ENCODE data around the gene MLLT3. TPM values are rescaled to one million over a fixed set of nuclear protein-coding genes. Genes with fewer than 3 reads are reported as not detected.

The MLLT3 gene
- total RNA-seq, 1 donor from 2014 or later: 26.5 TPM

GRCh38 chr9:20294046-20294750 lies 328.1 kb downstream of the MLLT3 start:
- Mint-ChIP-seq H3K36me3 (ENCODE audit: low read depth) (peaks cover 2% of the 10 kb centered on the region), H3K27ac (no peak overlapping the region), H3K4me1 (peaks cover 5% of the 10 kb centered on the region), H3K27me3 (no peaks in the 10 kb centered on the region), H3K4me3 (no peak overlapping the region), H3K9me3 (peaks cover 31% of the 10 kb centered on the region)
- intact Hi-C loops (cut with micrococcal nuclease): no loop called here
- no peak for DNase-seq

DNA sequence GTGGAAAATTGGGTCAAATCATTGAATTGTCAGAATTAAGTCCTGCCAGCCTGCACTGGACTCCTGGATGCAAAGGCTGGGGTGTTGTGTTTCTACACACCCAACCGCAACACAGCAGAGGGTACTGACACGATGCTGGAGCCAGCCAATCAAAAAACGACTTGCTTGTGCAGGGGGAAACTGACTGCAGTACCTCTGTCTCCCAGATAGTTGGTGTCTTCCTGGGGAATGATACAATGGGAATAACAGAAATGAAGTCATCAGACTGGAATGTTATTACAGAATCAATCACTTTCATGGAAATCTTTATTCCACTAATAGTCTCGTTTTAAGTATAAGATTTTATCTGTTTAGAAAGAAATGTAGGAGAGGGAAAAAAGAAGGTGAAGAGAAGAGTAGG lies 330.3 kb downstream of the MLLT3 start:
- intact Hi-C loops (cut with micrococcal nuclease): no loop called here
- H3K4me3 Mint-ChIP-seq: no peak overlapping the region
- no peak overlapping the region for H3K27ac Mint-ChIP-seq
- DNase-seq: no peak
- H3K36me3 Mint-ChIP-seq (ENCODE audit: low read depth): peaks cover 2% of the 10 kb centered on the region
- peaks cover 5% of the 10 kb centered on the region for H3K4me1 Mint-ChIP-seq
- no peaks in the 10 kb centered on the region for H3K27me3 Mint-ChIP-seq
- peaks cover 38% of the 10 kb centered on the region for H3K9me3 Mint-ChIP-seq

Other genes with a start within 250 kb of the MLLT3 start
- gene FOCAD, start 61.8 kb upstream of the MLLT3 start, total RNA-seq: 32.0 and 36.4 TPM in 2 replicates

Data from activated CD4-positive, alpha-beta T cell treated with anti-CD3 and anti-CD28 coated beads, Interleukin-2, amount 10 ng/mL, durations not matched to agents 24 days and 14 days (primary cell).